ENCODE data around the gene CDC42. TPM values are rescaled to one million over a fixed set of nuclear protein-coding genes. Genes with fewer than 3 reads are reported as not detected.

CDC42 gene
- total RNA-seq, 4 donors from 2014 or later: 228 to 244 (median 240) TPM

DNA sequence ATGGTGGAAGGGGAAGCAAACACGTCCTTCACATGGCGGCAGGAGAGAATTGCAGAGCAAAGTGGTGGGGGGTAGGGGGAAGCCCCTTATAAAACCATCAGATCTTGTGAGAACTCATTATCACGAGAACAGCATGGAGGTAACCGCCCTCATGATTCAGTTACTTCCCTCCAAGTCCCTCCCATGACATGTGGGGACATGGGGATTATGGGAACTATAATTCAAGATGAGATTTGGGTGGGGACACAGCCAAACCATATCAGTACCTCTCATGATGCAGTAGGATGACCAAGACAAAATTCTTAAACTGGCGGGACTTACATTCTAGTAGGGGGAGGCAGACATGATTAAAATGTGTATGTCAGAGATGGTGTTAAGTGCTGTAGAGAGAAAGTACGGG lies 51.6 kb downstream of the CDC42 start:
- WGBS, 2 donors: 87 to 91% methylated on average over 6 of the region's 6 CpGs
- intact Hi-C loops (cut with DNase I): loop anchor here (10.0 kb wide), 2 partner anchors 311 to 541 kb away; partner anchors contain the start of gene C1QC

DNA sequence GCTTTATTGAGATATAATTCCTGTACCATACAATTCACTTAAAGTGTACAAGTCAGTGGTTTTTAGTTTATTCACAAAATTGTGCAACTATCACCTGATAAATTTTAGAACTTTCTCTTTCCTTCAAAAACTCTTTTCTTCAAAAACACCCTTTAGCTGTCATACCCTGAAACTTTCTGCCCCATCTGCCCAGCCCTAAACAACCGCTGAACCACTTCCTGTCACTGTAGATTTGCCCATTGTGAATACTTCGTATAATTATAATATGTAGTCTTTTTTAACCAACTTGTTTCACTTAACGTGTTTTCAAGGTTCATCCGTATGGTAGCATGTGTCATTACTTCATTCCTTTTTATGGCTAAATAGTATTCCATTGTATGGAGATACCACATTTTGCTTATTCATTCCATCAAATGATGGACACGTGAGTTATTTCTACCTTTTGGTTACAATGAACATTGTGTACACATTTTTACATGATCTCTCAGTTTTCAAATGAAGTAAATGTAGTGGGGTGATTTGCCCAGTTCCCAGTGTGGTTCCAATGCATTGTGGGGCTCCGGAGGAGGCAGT lies 52.4 kb downstream of the CDC42 start:
- Histone ChIP-seq H3K27me3 (no peaks in the 10 kb centered on the region), H3K4me1 (peaks cover 0 to 5% of the 10 kb centered on the region in 2 donors), H3K36me3 (no peaks in the 10 kb centered on the region), H3K9me3 (no peaks in the 10 kb centered on the region), H3K4me3 (replicated peaks in 1 of 3) (no peak overlapping the region), H3K27ac (no peak overlapping the region)
- no peak for DNase-seq
- TF ChIP-seq, protein P1, sequence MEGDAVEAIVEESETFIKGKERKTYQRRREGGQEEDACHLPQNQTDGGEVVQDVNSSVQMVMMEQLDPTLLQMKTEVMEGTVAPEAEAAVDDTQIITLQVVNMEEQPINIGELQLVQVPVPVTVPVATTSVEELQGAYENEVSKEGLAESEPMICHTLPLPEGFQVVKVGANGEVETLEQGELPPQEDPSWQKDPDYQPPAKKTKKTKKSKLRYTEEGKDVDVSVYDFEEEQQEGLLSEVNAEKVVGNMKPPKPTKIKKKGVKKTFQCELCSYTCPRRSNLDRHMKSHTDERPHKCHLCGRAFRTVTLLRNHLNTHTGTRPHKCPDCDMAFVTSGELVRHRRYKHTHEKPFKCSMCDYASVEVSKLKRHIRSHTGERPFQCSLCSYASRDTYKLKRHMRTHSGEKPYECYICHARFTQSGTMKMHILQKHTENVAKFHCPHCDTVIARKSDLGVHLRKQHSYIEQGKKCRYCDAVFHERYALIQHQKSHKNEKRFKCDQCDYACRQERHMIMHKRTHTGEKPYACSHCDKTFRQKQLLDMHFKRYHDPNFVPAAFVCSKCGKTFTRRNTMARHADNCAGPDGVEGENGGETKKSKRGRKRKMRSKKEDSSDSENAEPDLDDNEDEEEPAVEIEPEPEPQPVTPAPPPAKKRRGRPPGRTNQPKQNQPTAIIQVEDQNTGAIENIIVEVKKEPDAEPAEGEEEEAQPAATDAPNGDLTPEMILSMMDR (IDR thresholded peaks at IDR 0.05): no peak
- TF ChIP-seq POLR2A (IDR thresholded peaks at IDR 0.05): no peak
- WGBS, 2 donors: 89 to 92% methylated on average over 6 of the region's 6 CpGs
- intact Hi-C loops (cut with DNase I): loop anchor here (10.0 kb wide), 2 partner anchors 310 to 540 kb away; partner anchors contain the start of gene C1QC

More for the DNA sequence above, 51.6 kb downstream of the CDC42 start:
- no peaks in the 10 kb centered on the region for H3K9me3 ChIP-seq
- TF ChIP-seq, protein P1 (IDR thresholded peaks at IDR 0.05): no peak
- TF ChIP-seq POLR2A (IDR thresholded peaks at IDR 0.05): no peak
- H3K27me3 ChIP-seq: no peaks in the 10 kb centered on the region
- no peaks in the 10 kb centered on the region for H3K36me3 ChIP-seq
- no peak overlapping the region for H3K27ac ChIP-seq
- DNase-seq: no peak
- H3K4me1 ChIP-seq: peaks cover 0 to 5% of the 10 kb centered on the region in 2 donors
- H3K4me3 ChIP-seq (replicated peaks in 1 of 3): no peak overlapping the region

DNA sequence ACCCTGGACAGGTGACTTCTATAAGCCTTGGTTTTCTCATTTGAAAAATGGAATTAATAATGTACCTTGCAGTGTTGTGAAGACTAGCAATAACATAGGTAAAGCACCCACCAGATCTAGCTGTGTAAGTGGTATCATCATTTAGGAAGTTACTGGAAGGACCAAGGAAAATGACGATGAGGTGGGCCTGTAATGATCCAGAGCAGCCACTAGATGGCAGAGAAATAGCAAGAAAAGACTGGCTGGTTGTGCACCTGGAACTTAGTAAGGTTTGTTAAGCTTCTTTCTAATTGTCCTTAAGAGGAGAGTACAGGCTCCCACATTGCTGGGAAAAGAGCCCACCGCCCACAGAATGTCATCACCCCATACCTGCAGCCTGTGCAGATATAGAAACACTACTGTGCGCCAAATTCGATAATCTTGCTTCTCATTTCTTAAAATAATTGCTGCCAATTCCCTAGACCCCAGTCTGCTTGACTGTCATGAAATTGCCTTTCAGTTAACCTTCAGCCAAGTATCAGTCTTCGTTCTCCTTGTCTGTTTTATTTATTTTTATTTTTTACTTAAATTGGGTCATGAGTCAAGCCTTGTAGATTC lies 53.2 kb downstream of the CDC42 start:
- intact Hi-C loops (cut with DNase I): loop anchor here (10.0 kb wide), 2 partner anchors 309 to 539 kb away; partner anchors contain the start of gene C1QC
- no peak for TF ChIP-seq POLR2A (IDR thresholded peaks at IDR 0.05)
- TF ChIP-seq, protein P1 (IDR thresholded peaks at IDR 0.05): peak; percentile 73 to 85 (median 80)
- Histone ChIP-seq H3K9me3 (no peaks in the 10 kb centered on the region), H3K4me3 (replicated peaks in 1 of 3) (no peak overlapping the region), H3K27ac (no peak overlapping the region), H3K4me1 (peaks cover 0 to 2% of the 10 kb centered on the region in 2 donors), H3K27me3 (no peaks in the 10 kb centered on the region), H3K36me3 (no peaks in the 10 kb centered on the region)
- DNase-seq: peak; percentile 29 to 45
- 57 to 59% methylated on average over 5 of the region's 5 CpGs for WGBS, 2 donors

DNA sequence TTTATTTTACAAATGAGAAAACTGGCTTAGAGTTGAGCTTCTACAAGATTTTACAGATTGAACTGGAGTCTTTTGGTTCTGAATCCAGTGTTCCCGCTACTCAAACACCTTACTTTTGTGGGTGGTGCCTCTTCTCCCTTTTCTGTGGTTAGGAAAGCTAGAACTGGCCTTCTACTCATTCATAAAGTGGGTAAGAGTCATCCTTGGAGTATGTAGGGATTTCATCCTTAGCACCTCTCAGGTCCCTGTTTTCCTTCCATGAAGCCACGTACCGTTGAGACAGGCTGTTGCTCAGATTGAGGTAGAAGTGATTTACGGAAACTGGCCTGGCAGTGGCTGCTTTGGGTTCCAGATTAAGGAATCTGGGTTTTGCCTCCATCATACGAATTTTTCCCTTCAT lies 54.6 kb downstream of the CDC42 start:
- Histone ChIP-seq H3K27ac (no peak overlapping the region), H3K36me3 (no peaks in the 10 kb centered on the region), H3K9me3 (no peaks in the 10 kb centered on the region), H3K27me3 (no peaks in the 10 kb centered on the region), H3K4me1 (no peaks in the 10 kb centered on the region), H3K4me3 (replicated peaks in 1 of 3) (no peak overlapping the region)
- 96 to 98% methylated on average over 5 of the region's 5 CpGs for WGBS, 2 donors
- TF ChIP-seq, protein P1 (IDR thresholded peaks at IDR 0.05): no peak
- TF ChIP-seq POLR2A (IDR thresholded peaks at IDR 0.05): no peak
- intact Hi-C loops (cut with DNase I): loop anchor here (10.0 kb wide), 2 partner anchors 308 to 538 kb away; partner anchors contain the start of gene C1QC
- DNase-seq: no peak
